ENCODE results near the gene PI16. TPM values are rescaled to one million over a fixed set of nuclear protein-coding genes. Genes with fewer than 3 reads are reported as not detected.

The PI16 gene
- total and polyA plus RNA-seq, 2 donors (not counting 3 experiments of a cell fraction or from before 2014, with no cell fraction given), result 0.14 TPM; not detected in 1

DNA sequence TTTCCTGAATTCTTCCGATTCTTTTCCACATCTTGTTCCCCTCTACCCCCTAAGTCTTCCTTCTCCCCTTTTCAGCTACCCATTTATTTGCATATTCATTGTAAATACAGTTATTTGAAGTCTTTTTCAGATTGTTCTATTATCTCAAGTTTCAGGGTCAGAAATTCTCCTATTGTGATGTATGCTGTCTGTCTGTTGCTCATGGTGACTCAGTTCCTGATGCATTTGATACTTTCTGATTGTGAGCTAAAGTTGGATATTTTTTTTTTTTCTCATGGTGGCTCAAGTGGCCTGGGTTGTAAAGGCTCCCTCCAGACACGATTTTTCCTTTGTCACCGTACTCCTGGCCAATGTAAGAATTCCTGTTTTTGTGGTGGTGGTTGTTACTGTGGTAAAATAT, 4.9 kb upstream of the PI16 start:
- TF ChIP-seq, protein P1, sequence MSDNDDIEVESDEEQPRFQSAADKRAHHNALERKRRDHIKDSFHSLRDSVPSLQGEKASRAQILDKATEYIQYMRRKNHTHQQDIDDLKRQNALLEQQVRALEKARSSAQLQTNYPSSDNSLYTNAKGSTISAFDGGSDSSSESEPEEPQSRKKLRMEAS (IDR thresholded peaks at IDR 0.05; ENCODE audit: insufficient read depth, insufficient read length), result no peak
- peak; percentile 68 for TF ChIP-seq GATA2 (IDR thresholded peaks at IDR 0.05; ENCODE audit: insufficient read depth, insufficient read length, low read depth, low read length)
- no peak for TF ChIP-seq EZH2 (IDR thresholded peaks at IDR 0.05; ENCODE audit: borderline replicate concordance, low read depth, low read length, severe bottlenecking)
- peak; percentile 94 for TF ChIP-seq JUN (IDR thresholded peaks at IDR 0.05; ENCODE audit: borderline replicate concordance, insufficient read depth, insufficient read length, low read depth)
- no peak for TF ChIP-seq MYC (IDR thresholded peaks at IDR 0.05; ENCODE audit: low read depth, low read length)
- TF ChIP-seq POLR2A (IDR thresholded peaks at IDR 0.05; ENCODE audit: low read depth, low read length), result no peak
- peak; percentile 82 for TF ChIP-seq FOS (IDR thresholded peaks at IDR 0.05; ENCODE audit: borderline replicate concordance, insufficient read depth, low read length)
- peak; percentile 36 for TF ChIP-seq POLR2AphosphoS5 (IDR thresholded peaks at IDR 0.05; ENCODE audit: insufficient read depth, low read depth, low read length)
- TF ChIP-seq, protein P2, sequence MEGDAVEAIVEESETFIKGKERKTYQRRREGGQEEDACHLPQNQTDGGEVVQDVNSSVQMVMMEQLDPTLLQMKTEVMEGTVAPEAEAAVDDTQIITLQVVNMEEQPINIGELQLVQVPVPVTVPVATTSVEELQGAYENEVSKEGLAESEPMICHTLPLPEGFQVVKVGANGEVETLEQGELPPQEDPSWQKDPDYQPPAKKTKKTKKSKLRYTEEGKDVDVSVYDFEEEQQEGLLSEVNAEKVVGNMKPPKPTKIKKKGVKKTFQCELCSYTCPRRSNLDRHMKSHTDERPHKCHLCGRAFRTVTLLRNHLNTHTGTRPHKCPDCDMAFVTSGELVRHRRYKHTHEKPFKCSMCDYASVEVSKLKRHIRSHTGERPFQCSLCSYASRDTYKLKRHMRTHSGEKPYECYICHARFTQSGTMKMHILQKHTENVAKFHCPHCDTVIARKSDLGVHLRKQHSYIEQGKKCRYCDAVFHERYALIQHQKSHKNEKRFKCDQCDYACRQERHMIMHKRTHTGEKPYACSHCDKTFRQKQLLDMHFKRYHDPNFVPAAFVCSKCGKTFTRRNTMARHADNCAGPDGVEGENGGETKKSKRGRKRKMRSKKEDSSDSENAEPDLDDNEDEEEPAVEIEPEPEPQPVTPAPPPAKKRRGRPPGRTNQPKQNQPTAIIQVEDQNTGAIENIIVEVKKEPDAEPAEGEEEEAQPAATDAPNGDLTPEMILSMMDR (IDR thresholded peaks at IDR 0.05; ENCODE audit: extremely low read depth in 1 of 2, insufficient read depth in 1 of 2, low read depth in 1 of 2, low read length in 2 of 2), result no peak
- H3K4me2 ChIP-seq (ENCODE audit: insufficient read depth, low read length), result peak overlapping the region; percentile 71

More for the DNA sequence above, 4.9 kb upstream of the PI16 start:
- DNase-seq (ENCODE audit: low read depth, low spot score), result peak; percentile 88
- Histone ChIP-seq H3K27me3 (ENCODE audit: control insufficient read depth in 2 of 2, insufficient read depth in 2 of 2, low read length in 2 of 2) (no peaks in the 10 kb centered on the region), H3K27ac (ENCODE audit: insufficient read depth, low read depth, low read length) (peak overlapping the region; percentile 96), H3K79me2 (ENCODE audit: control insufficient read depth, insufficient read depth, low read length) (no peaks in the 10 kb centered on the region), H3K36me3 (ENCODE audit: control insufficient read depth in 2 of 2, extremely low read depth in 1 of 2, insufficient read depth in 2 of 2, low read length in 2 of 2) (no peaks in the 10 kb centered on the region), H3K4me3 (replicated peaks in 1 of 3; ENCODE audit: insufficient read depth in 1 of 3, low read depth in 1 of 3, low read length in 3 of 3) (no peak overlapping the region), H3K4me1 (ENCODE audit: control insufficient read depth, extremely low read depth, insufficient read depth, low read length) (peaks cover 13% of the 10 kb centered on the region), H3K9ac (replicated peaks; ENCODE audit: extremely low read depth, insufficient read depth, low read length) (peak overlapping the region; percentile 59), H3K9me3 (replicated peaks; ENCODE audit: control insufficient read depth, insufficient read depth, low read length) (no peaks in the 10 kb centered on the region), H4K20me1 (replicated peaks; ENCODE audit: control insufficient read depth, extremely low read depth, insufficient read depth, low read length) (no peaks in the 10 kb centered on the region), H3K9me1 (replicated peaks; ENCODE audit: control insufficient read depth, extremely low read depth, insufficient read depth, low read length) (no peaks in the 10 kb centered on the region), H2AFZ (ENCODE audit: low read depth, low read length) (peak overlapping the region; percentile 87)
- peak; percentile 89 for FAIRE-seq
- BruUV-seq (replicated peaks), result no TSS peak
- dilution Hi-C loops (cut with MboI; ENCODE audit: extremely low pct_ligation_motif_present, low sequenced_read_pairs) (no loop called here), intact Hi-C loops (cut with micrococcal nuclease) (loop anchor here (2.0 kb wide), 1 partner anchor 63 kb away; no protein-coding TSS in a partner anchor)
- ChIA-PET POLR2A (interaction anchor here (1.8 kb wide), 1 partner anchor 36 kb away, joined by 6 read pairs; the partner anchor contains the start of gene MTCH1), CTCF (interaction anchor here (0.6 to 1.6 kb wide), 6 partner anchors 29 to 167 kb away, joined by 3 to 8 read pairs (median 3); no protein-coding TSS in a partner anchor)
